Measurements from ENCODE around the gene ATP8B3.

DNA sequence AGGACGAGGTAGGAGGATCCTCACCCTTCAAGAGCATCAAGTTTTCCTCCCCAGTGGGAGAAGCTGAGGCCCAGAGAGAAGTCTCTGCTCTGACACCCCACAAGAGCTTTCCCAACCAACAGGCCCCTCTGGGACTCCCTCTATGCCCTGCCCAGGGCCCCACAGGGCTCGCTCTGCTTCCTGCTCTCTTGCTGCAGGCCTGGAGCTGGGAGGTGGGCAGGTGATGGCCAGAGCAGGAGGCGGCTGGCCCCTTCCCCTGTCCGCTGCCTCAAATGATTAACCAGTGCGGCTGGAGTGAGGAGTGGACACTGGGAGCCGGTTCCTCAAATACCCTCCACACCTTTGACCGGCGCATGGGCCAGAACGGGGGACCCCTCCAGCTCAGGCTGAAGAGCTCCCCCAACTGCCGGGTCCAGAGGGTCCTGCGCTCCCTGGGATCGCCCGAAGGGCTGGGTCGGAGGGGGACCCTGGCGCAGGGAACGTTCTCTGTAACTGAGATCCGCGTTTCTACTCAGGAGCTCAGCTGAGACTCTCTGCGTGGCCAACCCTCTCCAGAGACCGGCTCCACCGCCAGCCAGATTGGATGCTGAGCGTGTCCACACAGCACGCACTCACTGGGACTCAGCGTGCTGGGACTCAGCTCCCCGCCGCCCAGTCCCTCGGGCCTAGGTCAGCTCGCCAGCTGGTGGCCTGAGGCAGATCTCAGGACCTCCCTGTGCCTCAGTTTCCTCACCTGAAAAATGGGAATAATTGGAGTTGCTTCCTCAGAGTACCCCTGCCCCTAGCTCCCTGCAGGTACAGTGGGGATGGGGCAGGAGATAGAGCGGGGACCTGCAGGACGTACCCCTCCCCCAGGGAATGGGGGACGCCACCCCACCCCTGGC, 65.4 kb downstream of the ATP8B3 start:
- TF ChIP-seq, protein P1, sequence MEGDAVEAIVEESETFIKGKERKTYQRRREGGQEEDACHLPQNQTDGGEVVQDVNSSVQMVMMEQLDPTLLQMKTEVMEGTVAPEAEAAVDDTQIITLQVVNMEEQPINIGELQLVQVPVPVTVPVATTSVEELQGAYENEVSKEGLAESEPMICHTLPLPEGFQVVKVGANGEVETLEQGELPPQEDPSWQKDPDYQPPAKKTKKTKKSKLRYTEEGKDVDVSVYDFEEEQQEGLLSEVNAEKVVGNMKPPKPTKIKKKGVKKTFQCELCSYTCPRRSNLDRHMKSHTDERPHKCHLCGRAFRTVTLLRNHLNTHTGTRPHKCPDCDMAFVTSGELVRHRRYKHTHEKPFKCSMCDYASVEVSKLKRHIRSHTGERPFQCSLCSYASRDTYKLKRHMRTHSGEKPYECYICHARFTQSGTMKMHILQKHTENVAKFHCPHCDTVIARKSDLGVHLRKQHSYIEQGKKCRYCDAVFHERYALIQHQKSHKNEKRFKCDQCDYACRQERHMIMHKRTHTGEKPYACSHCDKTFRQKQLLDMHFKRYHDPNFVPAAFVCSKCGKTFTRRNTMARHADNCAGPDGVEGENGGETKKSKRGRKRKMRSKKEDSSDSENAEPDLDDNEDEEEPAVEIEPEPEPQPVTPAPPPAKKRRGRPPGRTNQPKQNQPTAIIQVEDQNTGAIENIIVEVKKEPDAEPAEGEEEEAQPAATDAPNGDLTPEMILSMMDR (IDR thresholded peaks at IDR 0.05): no peak
- no peak for TF ChIP-seq EP300 (IDR thresholded peaks at IDR 0.05)
- no peak for TF ChIP-seq POLR2A (IDR thresholded peaks at IDR 0.05)
